ENCODE results near the gene ANAPC4. TPM values are rescaled to one million over a fixed set of nuclear protein-coding genes. Genes with fewer than 3 reads are reported as not detected.

Gene ANAPC4
- polyA plus RNA-seq, 1 donor (not counting 4 experiments of a cell fraction or from before 2014, with no cell fraction given), result 26.9 TPM

DNA sequence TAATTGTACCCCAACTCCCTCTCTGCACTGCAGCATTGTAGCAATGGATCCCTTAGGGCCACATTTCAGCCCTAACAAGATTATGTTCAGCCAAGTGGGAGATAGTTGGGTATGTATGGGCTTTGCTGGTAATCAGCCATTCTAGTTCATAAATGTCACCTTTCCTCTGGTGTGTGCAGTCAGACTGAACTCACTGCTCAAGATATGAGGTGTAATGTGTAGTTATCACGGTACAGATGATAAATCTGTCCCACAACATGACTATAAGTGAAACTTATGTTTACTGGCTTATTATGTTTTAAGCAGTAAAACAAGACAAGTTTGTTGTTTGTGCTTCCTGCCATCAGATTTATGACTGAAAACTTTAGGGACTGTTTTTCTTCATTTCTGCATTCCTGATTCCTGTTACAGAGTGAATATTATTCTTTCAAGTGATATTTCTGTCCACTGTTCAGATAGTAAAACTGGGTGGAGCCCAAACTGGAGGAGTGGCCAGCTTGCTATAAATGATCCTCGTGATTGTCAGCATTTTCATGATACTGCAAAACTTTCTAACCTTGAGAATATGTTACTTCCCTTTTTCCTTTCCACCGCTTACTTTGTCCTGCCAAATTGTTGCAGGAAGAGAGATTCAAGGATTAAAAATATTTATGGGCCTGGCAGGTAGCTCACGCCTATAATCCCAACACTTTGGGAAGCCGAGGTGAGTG is 44.9 kb downstream of the ANAPC4 start:
- TF ChIP-seq EZH2 (IDR thresholded peaks at IDR 0.05; ENCODE audit: low read length), result no peak
- no peak for TF ChIP-seq CTCF (optimal IDR thresholded peaks at IDR 0.05 in 1 of 3, IDR thresholded peaks at IDR 0.05 in 1 of 3, conservative IDR thresholded peaks at IDR 0.05 in 1 of 3; ENCODE audit: extremely low read depth in 1 of 3, insufficient read depth in 2 of 3, low read length in 3 of 3)
- dilution Hi-C loops (cut with MboI; ENCODE audit: extremely low pct_ligation_motif_present, low sequenced_read_pairs), result no loop called here
- Histone ChIP-seq H3K9ac (ENCODE audit: control insufficient read depth, extremely low read depth, insufficient read depth, low read length) (no peak overlapping the region), H3K36me3 (ENCODE audit: control insufficient read depth in 2 of 2, extremely low read depth in 1 of 2, insufficient read depth in 2 of 2, low read length in 2 of 2) (peaks cover 0 to 3% of the 10 kb centered on the region in 2 experiments), H3K79me2 (ENCODE audit: control insufficient read depth, insufficient read depth, low read length) (no peaks in the 10 kb centered on the region), H4K20me1 (ENCODE audit: control insufficient read depth, extremely low read depth, insufficient read depth, low read length) (no peaks in the 10 kb centered on the region), H3K9me3 (ENCODE audit: control insufficient read depth, low read depth, low read length) (no peaks in the 10 kb centered on the region), H3K4me1 (ENCODE audit: control insufficient read depth, extremely low read depth, insufficient read depth, low read length) (no peaks in the 10 kb centered on the region), H3K4me3 (ENCODE audit: control insufficient read depth in 2 of 3, extremely low read depth in 1 of 3, insufficient read depth in 2 of 3, low read depth in 1 of 3, low read length in 3 of 3) (no peak overlapping the region), H3K9me1 (ENCODE audit: control insufficient read depth, extremely low read depth, insufficient read depth, low read length) (no peaks in the 10 kb centered on the region), H3K27ac (ENCODE audit: control insufficient read depth, insufficient read depth, low read length) (no peak overlapping the region), H3K27me3 (ENCODE audit: control insufficient read depth, extremely low read depth, insufficient read depth, low read length) (no peaks in the 10 kb centered on the region), H2AFZ (ENCODE audit: control insufficient read depth, low read length) (no peak overlapping the region), H3K4me2 (ENCODE audit: control insufficient read depth, extremely low read depth, insufficient read depth, low read depth, low read length) (no peak overlapping the region)
- DNase-seq (ENCODE audit: low read depth, low spot score) (no peak), FAIRE-seq (no peak)

DNA sequence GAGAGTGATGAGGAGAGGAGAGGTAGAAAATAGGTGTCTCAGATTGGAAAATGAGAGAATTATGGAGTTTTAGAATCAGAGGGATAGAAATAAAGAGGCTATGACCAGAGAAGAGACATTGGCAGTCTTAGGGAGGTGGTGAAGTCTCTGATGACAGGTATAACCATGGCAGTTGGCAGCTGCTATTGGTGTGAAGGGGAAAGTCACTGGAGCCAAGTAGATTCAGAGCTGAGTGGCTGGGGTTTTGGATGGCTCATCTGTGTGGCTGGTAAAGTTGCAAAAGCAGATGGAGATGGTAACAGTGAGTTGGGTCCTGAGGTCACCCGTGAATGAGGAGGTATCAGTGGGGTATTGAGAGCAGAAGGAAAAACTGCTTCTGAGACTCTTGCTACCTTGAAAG is 46.5 kb downstream of the ANAPC4 start:
- no peak overlapping the region for H3K4me2 ChIP-seq (ENCODE audit: control insufficient read depth, extremely low read depth, insufficient read depth, low read depth, low read length)
- H4K20me1 ChIP-seq (ENCODE audit: control insufficient read depth, extremely low read depth, insufficient read depth, low read length), result no peaks in the 10 kb centered on the region
- dilution Hi-C loops (cut with MboI; ENCODE audit: extremely low pct_ligation_motif_present, low sequenced_read_pairs), result no loop called here

More for the DNA sequence above, 46.5 kb downstream of the ANAPC4 start:
- Histone ChIP-seq H3K4me3 (ENCODE audit: control insufficient read depth in 2 of 3, extremely low read depth in 1 of 3, insufficient read depth in 2 of 3, low read depth in 1 of 3, low read length in 3 of 3) (no peak overlapping the region), H3K36me3 (ENCODE audit: control insufficient read depth in 2 of 2, extremely low read depth in 1 of 2, insufficient read depth in 2 of 2, low read length in 2 of 2) (no peaks in the 10 kb centered on the region), H3K9ac (ENCODE audit: control insufficient read depth, extremely low read depth, insufficient read depth, low read length) (no peak overlapping the region), H3K27ac (ENCODE audit: control insufficient read depth, insufficient read depth, low read length) (no peak overlapping the region), H3K79me2 (ENCODE audit: control insufficient read depth, insufficient read depth, low read length) (no peaks in the 10 kb centered on the region), H3K9me1 (ENCODE audit: control insufficient read depth, extremely low read depth, insufficient read depth, low read length) (no peaks in the 10 kb centered on the region), H2AFZ (ENCODE audit: control insufficient read depth, low read length) (no peak overlapping the region), H3K4me1 (ENCODE audit: control insufficient read depth, extremely low read depth, insufficient read depth, low read length) (no peaks in the 10 kb centered on the region), H3K9me3 (ENCODE audit: control insufficient read depth, low read depth, low read length) (no peaks in the 10 kb centered on the region), H3K27me3 (ENCODE audit: control insufficient read depth, extremely low read depth, insufficient read depth, low read length) (no peaks in the 10 kb centered on the region)
- no peak for DNase-seq (ENCODE audit: low read depth, low spot score)
- FAIRE-seq, result no peak
- no peak for TF ChIP-seq EZH2 (IDR thresholded peaks at IDR 0.05; ENCODE audit: low read length)
- TF ChIP-seq CTCF (optimal IDR thresholded peaks at IDR 0.05 in 1 of 3, IDR thresholded peaks at IDR 0.05 in 1 of 3, conservative IDR thresholded peaks at IDR 0.05 in 1 of 3; ENCODE audit: extremely low read depth in 1 of 3, insufficient read depth in 2 of 3, low read length in 3 of 3), result no peak

Data from keratinocyte (primary cell).